ENCODE data around the gene SECTM1. TPM values are rescaled to one million over a fixed set of nuclear protein-coding genes. Genes with fewer than 3 reads are reported as not detected.

Gene SECTM1
- total and polyA plus RNA-seq, 4 experiments from 2014 or later, result 2.2 to 6.1 (median 4.8) TPM

- peak overlapping the region; percentile 42 to 54 for H3K4me3 ChIP-seq (ENCODE audit: low read length in 2 of 2)
- no peaks in the 10 kb centered on the region for H3K36me3 ChIP-seq (ENCODE audit: insufficient read depth, low read length)
- peaks cover 81% of the 10 kb centered on the region for H3K4me1 ChIP-seq (ENCODE audit: insufficient read depth, low read length)
- intact Hi-C loops (cut with micrococcal nuclease), result no loop called here
- CTCF ChIA-PET (ENCODE audit: partially characterized antibody), result interaction anchor here (1.3 to 8.4 kb wide), 6 partner anchors 14 to 96 kb away, joined by 3 to 72 read pairs (median 20); partner anchors contain the start of gene CD7
- DNase-seq, result no peak
- H3K27ac Mint-ChIP-seq, result peak overlapping the region; percentile 87 to 100 (median 95)
- H3K4me3 Mint-ChIP-seq, result peak overlapping the region; percentile 73 to 91 (median 84)
- no peaks in the 10 kb centered on the region for H3K9me3 ChIP-seq (ENCODE audit: control insufficient read depth in 1 of 2, low read length in 2 of 2)
- no peaks in the 10 kb centered on the region for H3K27me3 ChIP-seq (ENCODE audit: insufficient read depth, low read length)
- peak overlapping the region; percentile 64 for H3K27ac ChIP-seq (ENCODE audit: low read depth, low read length)
- H3K9me3 Mint-ChIP-seq, result no peaks in the 10 kb centered on the region
- no peaks in the 10 kb centered on the region for H3K27me3 Mint-ChIP-seq
- peaks cover 0 to 6% of the 10 kb centered on the region in 2 donors for H3K36me3 Mint-ChIP-seq
- peaks cover 28 to 84% (median 61%) of the 10 kb centered on the region in 4 donors for H3K4me1 Mint-ChIP-seq
- POLR2A ChIA-PET (ENCODE audit: partially characterized antibody), result interaction anchor here (0.6 to 10.4 kb wide), 16 partner anchors 9 to 798 kb away, joined by 3 to 172 read pairs (median 8); partner anchors contain the start of genes CD7, CSNK1D, SECTM1 and SLC16A3
Measured at GRCh38 chr17:82302568-82302963, 31.0 kb downstream of the SECTM1 start.

DNA sequence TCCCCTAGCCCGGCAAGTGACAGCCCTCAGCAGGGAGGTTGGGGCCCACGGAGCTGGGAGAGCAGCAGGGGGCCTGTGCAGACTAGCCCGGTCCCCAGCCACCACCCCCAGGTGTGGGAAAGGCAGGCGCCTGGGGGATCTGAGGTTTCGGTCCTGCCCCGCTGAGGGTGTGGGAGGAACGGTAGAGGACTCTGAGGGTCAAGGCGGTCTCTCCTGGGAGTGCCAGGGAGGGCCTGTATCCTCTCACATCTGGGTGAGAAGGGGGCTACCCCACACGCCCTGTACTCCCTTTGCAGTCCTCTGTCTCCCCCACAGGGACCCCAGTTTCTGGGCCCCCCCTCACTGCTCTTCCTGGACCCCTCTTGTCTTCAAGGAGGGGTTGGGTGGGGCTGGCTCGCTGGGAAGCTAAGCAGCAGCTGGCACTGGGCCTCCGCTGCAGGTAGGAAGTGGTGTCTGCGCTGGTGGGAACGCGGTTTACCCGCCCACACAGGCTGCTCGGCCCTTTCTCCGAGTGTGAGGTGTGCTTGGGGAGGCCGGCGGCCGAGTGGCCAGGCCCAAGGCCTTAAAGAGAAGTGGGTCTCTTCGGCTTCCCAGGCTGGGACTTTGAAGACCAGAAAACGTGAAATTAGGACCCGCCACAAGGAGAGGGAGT is 31.5 kb downstream of the SECTM1 start:
- Histone ChIP-seq H3K27ac (ENCODE audit: low read depth, low read length) (peak overlapping the region; percentile 64), H3K4me1 (ENCODE audit: insufficient read depth, low read length) (peaks cover 86% of the 10 kb centered on the region), H3K9me3 (ENCODE audit: control insufficient read depth in 1 of 2, low read length in 2 of 2) (no peaks in the 10 kb centered on the region), H3K4me3 (ENCODE audit: low read length in 2 of 2) (peak overlapping the region; percentile 19 to 54), H3K27me3 (ENCODE audit: insufficient read depth, low read length) (no peaks in the 10 kb centered on the region), H3K36me3 (ENCODE audit: insufficient read depth, low read length) (no peaks in the 10 kb centered on the region)
- H3K27me3 Mint-ChIP-seq, result no peaks in the 10 kb centered on the region
- peak; percentile 42 to 66 (median 57) for DNase-seq
- intact Hi-C loops (cut with micrococcal nuclease), result no loop called here
- POLR2A ChIA-PET (ENCODE audit: partially characterized antibody), result interaction anchor here (0.6 to 10.4 kb wide), 17 partner anchors 8 to 798 kb away, joined by 3 to 172 read pairs (median 7); partner anchors contain the start of genes CD7, CSNK1D, SECTM1 and SLC16A3
- CTCF ChIA-PET (ENCODE audit: partially characterized antibody), result interaction anchor here (1.6 to 8.4 kb wide), 8 partner anchors 10 to 102 kb away, joined by 3 to 72 read pairs (median 14); partner anchors contain the start of gene CD7
- H3K4me1 Mint-ChIP-seq, result peaks cover 33 to 89% (median 66%) of the 10 kb centered on the region in 4 donors
- peaks cover 0 to 11% of the 10 kb centered on the region in 2 donors for H3K36me3 Mint-ChIP-seq
- no peaks in the 10 kb centered on the region for H3K9me3 Mint-ChIP-seq
- peak overlapping the region; percentile 73 to 91 (median 84) for H3K4me3 Mint-ChIP-seq
- H3K27ac Mint-ChIP-seq, result peak overlapping the region; percentile 87 to 100 (median 95)

GRCh38 chr17:82301300-82301915 is 32.2 kb downstream of the SECTM1 start:
- H3K4me3 Mint-ChIP-seq, result peak overlapping the region in 5 of 8 donors; percentile 10 to 87 (median 72)
- Histone ChIP-seq H3K9me3 (ENCODE audit: control insufficient read depth in 1 of 2, low read length in 2 of 2) (no peaks in the 10 kb centered on the region), H3K27me3 (ENCODE audit: insufficient read depth, low read length) (no peaks in the 10 kb centered on the region), H3K4me1 (ENCODE audit: insufficient read depth, low read length) (peaks cover 93% of the 10 kb centered on the region), H3K36me3 (ENCODE audit: insufficient read depth, low read length) (no peaks in the 10 kb centered on the region), H3K27ac (ENCODE audit: low read depth, low read length) (peak overlapping the region; percentile 64), H3K4me3 (ENCODE audit: low read length in 2 of 2) (peak overlapping the region in 1 of 2 donors; percentile 54)
- DNase-seq, result no peak
- peaks cover 0 to 13% of the 10 kb centered on the region in 2 donors for H3K36me3 Mint-ChIP-seq
- intact Hi-C loops (cut with micrococcal nuclease), result no loop called here
- H3K27ac Mint-ChIP-seq, result peak overlapping the region; percentile 32 to 100 (median 100)
- peaks cover 35 to 90% (median 67%) of the 10 kb centered on the region in 4 donors for H3K4me1 Mint-ChIP-seq
- ChIA-PET CTCF (ENCODE audit: partially characterized antibody) (interaction anchor here (1.0 to 8.4 kb wide), 12 partner anchors 9 to 116 kb away, joined by 3 to 72 read pairs (median 11); partner anchors contain the start of genes CD7 and HEXD), POLR2A (ENCODE audit: partially characterized antibody) (interaction anchor here (1.0 to 10.4 kb wide), 13 partner anchors 8 to 95 kb away, joined by 3 to 172 read pairs (median 14); partner anchors contain the start of genes CD7, CSNK1D, SECTM1 and SLC16A3)
- H3K27me3 Mint-ChIP-seq, result no peaks in the 10 kb centered on the region
- no peaks in the 10 kb centered on the region for H3K9me3 Mint-ChIP-seq

GRCh38 chr17:82300707-82301270 is 32.8 kb downstream of the SECTM1 start:
- H3K9me3 ChIP-seq (ENCODE audit: control insufficient read depth in 1 of 2, low read length in 2 of 2), result no peaks in the 10 kb centered on the region
- H3K27me3 Mint-ChIP-seq, result no peaks in the 10 kb centered on the region
- no peaks in the 10 kb centered on the region for H3K36me3 ChIP-seq (ENCODE audit: insufficient read depth, low read length)
- ChIA-PET CTCF (ENCODE audit: partially characterized antibody) (interaction anchor here (0.9 to 8.4 kb wide), 14 partner anchors 9 to 117 kb away, joined by 3 to 72 read pairs (median 10); partner anchors contain the start of genes CD7 and HEXD), POLR2A (ENCODE audit: partially characterized antibody) (interaction anchor here (1.0 to 10.4 kb wide), 13 partner anchors 9 to 100 kb away, joined by 3 to 172 read pairs (median 14); partner anchors contain the start of genes CD7, CSNK1D, SECTM1 and SLC16A3)
- peak overlapping the region; percentile 64 for H3K27ac ChIP-seq (ENCODE audit: low read depth, low read length)
- no peak overlapping the region for H3K4me3 ChIP-seq (ENCODE audit: low read length in 2 of 2)
- H3K4me3 Mint-ChIP-seq, result peak overlapping the region in 4 of 8 donors; percentile 43 to 96 (median 79)
- intact Hi-C loops (cut with micrococcal nuclease), result no loop called here
- H3K4me1 ChIP-seq (ENCODE audit: insufficient read depth, low read length), result peaks cover 97% of the 10 kb centered on the region
- peak overlapping the region; percentile 72 to 100 (median 100) for H3K27ac Mint-ChIP-seq
- H3K9me3 Mint-ChIP-seq, result no peaks in the 10 kb centered on the region
- H3K36me3 Mint-ChIP-seq, result peaks cover 0 to 13% of the 10 kb centered on the region in 2 donors
- no peaks in the 10 kb centered on the region for H3K27me3 ChIP-seq (ENCODE audit: insufficient read depth, low read length)
- peaks cover 35 to 91% (median 67%) of the 10 kb centered on the region in 4 donors for H3K4me1 Mint-ChIP-seq
- peak; percentile 54 to 67 (median 56) for DNase-seq

- intact Hi-C loops (cut with micrococcal nuclease), result no loop called here
- peak in 1 of 5 donors; percentile 0 for DNase-seq
- Mint-ChIP-seq H3K27me3 (no peaks in the 10 kb centered on the region), H3K9me3 (no peaks in the 10 kb centered on the region), H3K4me3 (peak overlapping the region in 6 of 8 donors; percentile 11 to 96 (median 44)), H3K27ac (peak overlapping the region; percentile 100), H3K4me1 (peaks cover 38 to 91% (median 72%) of the 10 kb centered on the region in 4 donors), H3K36me3 (peaks cover 0 to 13% of the 10 kb centered on the region in 2 donors)
- Histone ChIP-seq H3K9me3 (ENCODE audit: control insufficient read depth in 1 of 2, low read length in 2 of 2) (no peaks in the 10 kb centered on the region), H3K36me3 (ENCODE audit: insufficient read depth, low read length) (no peaks in the 10 kb centered on the region), H3K4me1 (ENCODE audit: insufficient read depth, low read length) (peaks cover 91% of the 10 kb centered on the region), H3K4me3 (ENCODE audit: low read length in 2 of 2) (no peak overlapping the region), H3K27ac (ENCODE audit: low read depth, low read length) (peak overlapping the region; percentile 64), H3K27me3 (ENCODE audit: insufficient read depth, low read length) (no peaks in the 10 kb centered on the region)
- CTCF ChIA-PET (ENCODE audit: partially characterized antibody), result interaction anchor here (0.9 to 8.4 kb wide), 14 partner anchors 8 to 117 kb away, joined by 3 to 72 read pairs (median 10); partner anchors contain the start of genes CD7 and HEXD
- POLR2A ChIA-PET (ENCODE audit: partially characterized antibody), result interaction anchor here (1.0 to 10.4 kb wide), 11 partner anchors 15 to 99 kb away, joined by 3 to 172 read pairs (median 16); partner anchors contain the start of genes CD7, CSNK1D, SECTM1 and SLC16A3
Measured at GRCh38 chr17:82300228-82300627, 33.3 kb downstream of the SECTM1 start.

DNA sequence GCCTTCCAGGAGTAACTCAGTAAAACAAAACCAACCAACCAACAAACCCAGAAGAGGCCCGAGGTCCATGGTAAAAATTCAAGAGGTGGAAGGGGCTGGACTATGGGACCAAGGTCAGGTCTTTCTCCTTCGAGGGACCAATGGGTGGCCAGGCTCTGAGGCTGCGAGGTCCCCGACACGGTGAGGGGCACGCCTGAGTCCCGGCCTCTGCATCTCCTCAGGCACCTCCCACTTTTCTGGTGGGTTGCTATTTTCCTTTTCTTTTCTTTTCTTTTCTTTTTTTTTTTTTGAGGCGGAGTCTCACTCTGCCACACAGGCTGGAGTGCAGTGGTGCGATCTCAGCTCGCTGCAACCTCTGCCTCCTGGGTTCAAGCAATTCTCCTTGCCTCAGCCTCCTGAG is 34.1 kb downstream of the SECTM1 start:
- Histone ChIP-seq H3K9me3 (ENCODE audit: control insufficient read depth in 1 of 2, low read length in 2 of 2) (no peaks in the 10 kb centered on the region), H3K36me3 (ENCODE audit: insufficient read depth, low read length) (no peaks in the 10 kb centered on the region), H3K27me3 (ENCODE audit: insufficient read depth, low read length) (no peaks in the 10 kb centered on the region), H3K27ac (ENCODE audit: low read depth, low read length) (peak overlapping the region; percentile 100), H3K4me1 (ENCODE audit: insufficient read depth, low read length) (peaks cover 83% of the 10 kb centered on the region), H3K4me3 (ENCODE audit: low read length in 2 of 2) (no peak overlapping the region)
- peak overlapping the region; percentile 100 for H3K27ac Mint-ChIP-seq
- H3K36me3 Mint-ChIP-seq, result peaks cover 0 to 13% of the 10 kb centered on the region in 2 donors
- DNase-seq, result peak in 2 of 5 donors; percentile 18 to 38
- H3K4me1 Mint-ChIP-seq, result peaks cover 43 to 91% (median 75%) of the 10 kb centered on the region in 4 donors
- ChIA-PET CTCF (ENCODE audit: partially characterized antibody) (interaction anchor here (0.9 to 8.4 kb wide), 10 partner anchors 13 to 99 kb away, joined by 3 to 72 read pairs (median 10); partner anchors contain the start of gene CD7), POLR2A (ENCODE audit: partially characterized antibody) (interaction anchor here (1.5 to 10.4 kb wide), 9 partner anchors 16 to 332 kb away, joined by 3 to 172 read pairs (median 37); partner anchors contain the start of genes CD7, CSNK1D and SECTM1)
- no peaks in the 10 kb centered on the region for H3K27me3 Mint-ChIP-seq
- no peaks in the 10 kb centered on the region for H3K9me3 Mint-ChIP-seq
- H3K4me3 Mint-ChIP-seq, result peak overlapping the region; percentile 26 to 98 (median 96)
- intact Hi-C loops (cut with micrococcal nuclease), result loop anchor here (5.0 to 10.0 kb wide), 2 partner anchors 92 to 435 kb away; partner anchors contain the start of gene P4HB
